GM12891 (cell line): ENCODE data around the gene HK1.

Experiments
- DNase-seq: peaks from one replicate; pipeline ENCODE4 v3.0.0; 2011; ENCODE audit warnings: low spot score; ENCODE audit not compliant: insufficient read length
- FAIRE-seq: peaks from 2 replicates; lab custom pipeline; 2011; peaks lifted over from hg19 to GRCh38; lab: Jason Lieb, UNC
- PAX5 ChIP-seq: IDR thresholded peaks from 2 replicates; pipeline ENCODE4 v1.6.1; 2011; ENCODE audit warnings: low read length, moderate library complexity, mild to moderate bottlenecking; ENCODE audit not compliant: insufficient read depth, severe bottlenecking
- POLR2A ChIP-seq: IDR thresholded peaks from 2 replicates; pipeline ENCODE4 v1.6.1; 2011; ENCODE audit warnings: low read depth, low read length, control low read depth
- POLR2AphosphoS5 ChIP-seq: IDR thresholded peaks from 2 replicates; pipeline ENCODE4 v1.6.1; 2011; ENCODE audit warnings: low read depth, low read length, control low read depth
- POU2F2 ChIP-seq: IDR thresholded peaks from 2 replicates; pipeline ENCODE4 v1.6.1; 2011; ENCODE audit warnings: low read depth, mild to moderate bottlenecking, control low read depth, low read length, moderate library complexity
- SPI1 ChIP-seq: IDR thresholded peaks from 2 replicates; pipeline ENCODE4 v1.6.1; 2011; ENCODE audit warnings: low read depth, low read length, control low read depth
- TAF1 ChIP-seq: IDR thresholded peaks from 2 replicates; pipeline ENCODE4 v1.6.1; 2011; ENCODE audit warnings: low read depth, low read length, control low read depth

Gene HK1

GRCh38 chr10:69389827-69390490 lies 111.7 kb downstream of the HK1 start:
- DNase-seq (no peak), FAIRE-seq (no peak)
- TF ChIP-seq POLR2A (no peak), TAF1 (no peak), SPI1 (no peak), PAX5 (no peak), POU2F2 (no peak), POLR2AphosphoS5 (no peak)

GRCh38 chr10:69391158-69391557 lies 112.9 kb downstream of the HK1 start:
- no peak for TF ChIP-seq TAF1
- TF ChIP-seq SPI1: no peak
- no peak for TF ChIP-seq POU2F2
- TF ChIP-seq POLR2AphosphoS5: no peak
- TF ChIP-seq POLR2A: no peak
- no peak for TF ChIP-seq PAX5
- DNase-seq (no peak), FAIRE-seq (no peak)

- FAIRE-seq: peak; percentile 85
- peak; percentile 82 for DNase-seq
- TF ChIP-seq PAX5 (no peak), POU2F2 (0 out of 2 replicates have a peak, but pooled peaks have one; percentile 6)
These were observed 114.2 kb downstream of the HK1 start for GRCh38 chr10:69392481-69393000.

- FAIRE-seq (no peak), DNase-seq (no peak)
- no peak for TF ChIP-seq POU2F2
- TF ChIP-seq POLR2AphosphoS5: no peak
- no peak for TF ChIP-seq POLR2A
- TF ChIP-seq PAX5: no peak
- TF ChIP-seq TAF1: no peak
- TF ChIP-seq SPI1: no peak
These were observed 115.7 kb downstream of the HK1 start for GRCh38 chr10:69394020-69394419.

DNA sequence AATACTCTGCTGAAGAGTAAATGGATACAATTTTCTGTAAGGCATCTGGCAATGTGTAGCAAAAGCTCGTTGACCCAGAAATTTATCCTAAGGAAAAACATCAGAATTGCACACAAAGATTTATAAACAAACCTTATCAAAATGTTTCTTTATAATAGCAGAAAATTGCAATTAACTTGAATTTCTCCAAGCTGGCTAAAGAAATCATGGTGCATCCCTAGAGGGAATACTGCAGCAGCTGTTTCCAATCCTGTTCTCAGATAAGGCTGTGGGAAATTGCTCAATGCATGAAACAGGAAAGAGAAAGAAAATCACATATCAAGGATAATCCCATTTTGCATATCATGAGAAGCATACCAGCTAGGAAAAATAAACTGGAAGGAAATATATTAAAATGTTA lies 119.7 kb downstream of the HK1 start:
- DNase-seq: no peak
- TF ChIP-seq POLR2A: no peak
- no peak for TF ChIP-seq PAX5
- no peak for TF ChIP-seq POLR2AphosphoS5
- TF ChIP-seq SPI1: no peak
- TF ChIP-seq TAF1: no peak
- FAIRE-seq: no peak

GRCh38 chr10:69398466-69398865 lies 120.2 kb downstream of the HK1 start:
- FAIRE-seq (no peak), DNase-seq (no peak)
- TF ChIP-seq POLR2AphosphoS5 (no peak), POLR2A (no peak), SPI1 (no peak), PAX5 (no peak), TAF1 (no peak), POU2F2 (no peak)

- TF ChIP-seq SPI1 (no peak), POU2F2 (no peak), POLR2A (no peak), POLR2AphosphoS5 (no peak), PAX5 (no peak), TAF1 (no peak)
- no peak for DNase-seq
- FAIRE-seq: no peak
These were observed 122.6 kb downstream of the HK1 start for GRCh38 chr10:69400936-69401335.

GRCh38 chr10:69401416-69401815 lies 123.1 kb downstream of the HK1 start:
- DNase-seq: no peak
- no peak for TF ChIP-seq PAX5
- TF ChIP-seq SPI1: no peak
- no peak for TF ChIP-seq POU2F2
- TF ChIP-seq POLR2A: no peak
- TF ChIP-seq POLR2AphosphoS5: no peak
- TF ChIP-seq TAF1: no peak
- FAIRE-seq: no peak

DNA sequence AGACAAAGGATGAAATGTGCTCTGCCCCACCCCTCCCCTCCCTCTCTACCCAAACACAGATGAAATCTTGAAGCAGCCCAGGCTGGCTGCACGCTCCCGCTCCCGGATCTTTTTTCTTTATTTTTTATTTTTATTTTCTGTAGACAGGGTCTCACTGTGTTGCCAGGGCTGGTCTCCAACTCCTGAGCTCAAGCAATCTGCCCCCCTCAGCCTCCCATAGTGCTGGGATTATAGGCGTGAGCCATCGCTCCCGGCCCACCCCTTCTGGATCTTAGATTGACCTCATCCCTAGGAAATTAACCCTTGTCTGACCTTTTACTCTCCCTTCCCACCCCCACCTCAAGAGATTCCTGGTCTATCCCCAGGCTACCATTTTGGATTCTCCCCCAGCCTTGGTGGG lies 124.1 kb downstream of the HK1 start:
- TF ChIP-seq POLR2A: no peak
- TF ChIP-seq PAX5: no peak
- TF ChIP-seq POU2F2: no peak
- no peak for TF ChIP-seq TAF1
- TF ChIP-seq SPI1: no peak
- TF ChIP-seq POLR2AphosphoS5: no peak
- DNase-seq: no peak
- FAIRE-seq: no peak
